Hepatocyte (in vitro differentiated cells): ENCODE measurements around the gene LDLRAD3.

ENCODE experiments used
- EZH2 ChIP-seq: fragments of 200-600 bp; sonication (generic); IDR thresholded peaks from 2 replicates; pipeline ENCODE4 v1.6.1; 2016; ENCODE audit warnings: antibody characterized with exemption, mild to moderate bottlenecking, borderline replicate concordance
- TF ChIP-seq, protein P1 (sequence below): fragments of 200-600 bp; sonication (generic); IDR thresholded peaks from 2 replicates; pipeline ENCODE4 v1.5.1; 2016; ENCODE audit warnings: antibody characterized with exemption, mild to moderate bottlenecking; ENCODE audit not compliant: poor library complexity

GRCh38 chr11:36205536-36205935 is 261.7 kb downstream of the LDLRAD3 start:
- TF ChIP-seq, protein P1, sequence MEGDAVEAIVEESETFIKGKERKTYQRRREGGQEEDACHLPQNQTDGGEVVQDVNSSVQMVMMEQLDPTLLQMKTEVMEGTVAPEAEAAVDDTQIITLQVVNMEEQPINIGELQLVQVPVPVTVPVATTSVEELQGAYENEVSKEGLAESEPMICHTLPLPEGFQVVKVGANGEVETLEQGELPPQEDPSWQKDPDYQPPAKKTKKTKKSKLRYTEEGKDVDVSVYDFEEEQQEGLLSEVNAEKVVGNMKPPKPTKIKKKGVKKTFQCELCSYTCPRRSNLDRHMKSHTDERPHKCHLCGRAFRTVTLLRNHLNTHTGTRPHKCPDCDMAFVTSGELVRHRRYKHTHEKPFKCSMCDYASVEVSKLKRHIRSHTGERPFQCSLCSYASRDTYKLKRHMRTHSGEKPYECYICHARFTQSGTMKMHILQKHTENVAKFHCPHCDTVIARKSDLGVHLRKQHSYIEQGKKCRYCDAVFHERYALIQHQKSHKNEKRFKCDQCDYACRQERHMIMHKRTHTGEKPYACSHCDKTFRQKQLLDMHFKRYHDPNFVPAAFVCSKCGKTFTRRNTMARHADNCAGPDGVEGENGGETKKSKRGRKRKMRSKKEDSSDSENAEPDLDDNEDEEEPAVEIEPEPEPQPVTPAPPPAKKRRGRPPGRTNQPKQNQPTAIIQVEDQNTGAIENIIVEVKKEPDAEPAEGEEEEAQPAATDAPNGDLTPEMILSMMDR: no peak
- TF ChIP-seq EZH2: no peak
